Neutrophil (primary cell): ENCODE measurements around the gene PKD2.

ENCODE experiments used
- H3K27ac ChIP-seq: fragments of 200-600 bp; sonication (generic); 2 replicates; pipeline ENCODE4 v1.5.1; 2016; ENCODE audit warnings: mild to moderate bottlenecking, moderate library complexity
- H3K27me3 ChIP-seq: fragments of 200-600 bp; sonication (generic); 2 replicates; pipeline ENCODE4 v1.6.0; 2016; ENCODE audit warnings: mild to moderate bottlenecking
- H3K36me3 ChIP-seq: fragments of 200-600 bp; sonication (generic); 2 replicates; pipeline ENCODE4 v1.5.1; 2017
- H3K4me1 ChIP-seq, 2 experiments: fragments of 200-600 bp in 1 of 2; sonication (generic) in 1 of 2; 1 replicate in 1 of 2; 2 replicates in 1 of 2; pipeline versions ENCODE4 v1.5.1 to v1.6.1; 2013 to 2016; ENCODE audit warnings: low read depth in 1 of 2, low read length in 1 of 2, mild to moderate bottlenecking in 1 of 2, moderate library complexity in 1 of 2; ENCODE audit not compliant: control insufficient read depth in 1 of 2, insufficient read depth in 1 of 2
- H3K4me3 ChIP-seq, 2 experiments: fragments of 200-600 bp in 1 of 2; sonication (generic) in 1 of 2; 1 replicate in 1 of 2; 2 replicates in 1 of 2; pipeline ENCODE4 v1.5.1; 2013 to 2016; ENCODE audit warnings: low read depth in 1 of 2, low read length in 1 of 2, mild to moderate bottlenecking in 1 of 2, moderate library complexity in 1 of 2
- H3K9me3 ChIP-seq: fragments of 200-600 bp; sonication (generic); 2 replicates; pipeline ENCODE4 v1.5.1; 2016
- CTCF ChIP-seq: fragments of 200-600 bp; sonication (generic); IDR thresholded peaks from 2 replicates; pipeline ENCODE4 v1.5.1; 2016; ENCODE audit warnings: antibody characterized with exemption

PKD2 gene

GRCh38 chr4:88035292-88035691 lies 27.9 kb downstream of the PKD2 start:
- no peak overlapping the region for H3K4me3 ChIP-seq
- H3K27ac ChIP-seq, result no peak overlapping the region
- TF ChIP-seq CTCF, result no peak
- H3K36me3 ChIP-seq, result peaks cover 64% of the 10 kb centered on the region
- no peaks in the 10 kb centered on the region for H3K27me3 ChIP-seq
- H3K9me3 ChIP-seq, result no peaks in the 10 kb centered on the region
- no peaks in the 10 kb centered on the region for H3K4me1 ChIP-seq

- Histone ChIP-seq H3K9me3 (no peaks in the 10 kb centered on the region), H3K36me3 (peaks cover 72% of the 10 kb centered on the region), H3K27me3 (no peaks in the 10 kb centered on the region), H3K4me3 (no peak overlapping the region), H3K27ac (no peak overlapping the region), H3K4me1 (no peaks in the 10 kb centered on the region)
- no peak for TF ChIP-seq CTCF
Observed at GRCh38 chr4:88037447-88037846, 30.0 kb downstream of the PKD2 start.

GRCh38 chr4:88037936-88038335 lies 30.5 kb downstream of the PKD2 start:
- Histone ChIP-seq H3K4me3 (no peak overlapping the region), H3K36me3 (peaks cover 74% of the 10 kb centered on the region), H3K9me3 (no peaks in the 10 kb centered on the region), H3K27me3 (no peaks in the 10 kb centered on the region), H3K27ac (no peak overlapping the region), H3K4me1 (no peaks in the 10 kb centered on the region)
- no peak for TF ChIP-seq CTCF

GRCh38 chr4:88040707-88041106 lies 33.3 kb downstream of the PKD2 start:
- no peaks in the 10 kb centered on the region for H3K4me1 ChIP-seq
- H3K9me3 ChIP-seq, result no peaks in the 10 kb centered on the region
- H3K27me3 ChIP-seq, result no peaks in the 10 kb centered on the region
- no peak overlapping the region for H3K4me3 ChIP-seq
- H3K36me3 ChIP-seq, result peaks cover 87% of the 10 kb centered on the region
- no peak for TF ChIP-seq CTCF
- H3K27ac ChIP-seq, result no peak overlapping the region

- no peaks in the 10 kb centered on the region for H3K9me3 ChIP-seq
- TF ChIP-seq CTCF, result no peak
- no peaks in the 10 kb centered on the region for H3K4me1 ChIP-seq
- H3K27me3 ChIP-seq, result no peaks in the 10 kb centered on the region
- H3K27ac ChIP-seq, result no peak overlapping the region
- H3K4me3 ChIP-seq, result no peak overlapping the region
- peaks cover 82% of the 10 kb centered on the region for H3K36me3 ChIP-seq
Observed at GRCh38 chr4:88041626-88042025, 34.2 kb downstream of the PKD2 start.

- Histone ChIP-seq H3K27me3 (no peaks in the 10 kb centered on the region), H3K9me3 (no peaks in the 10 kb centered on the region), H3K27ac (no peak overlapping the region), H3K4me3 (no peak overlapping the region), H3K4me1 (no peaks in the 10 kb centered on the region), H3K36me3 (peaks cover 71% of the 10 kb centered on the region)
- TF ChIP-seq CTCF, result no peak
Observed at GRCh38 chr4:88043001-88043400, 35.6 kb downstream of the PKD2 start.
